HEK293T (cell line): ENCODE data around the gene EFHC1.
"Not testable (repeated sequence)": the region's sequence is repeated elsewhere in the genome, so short reads cannot be mapped to it uniquely, and the experiment has no call there.

ENCODE experiments used
- CTCF ChIA-PET: fragments of 350-600 bp; formaldehyde crosslinking; extraction: SDS; loops from one replicate; lab custom pipeline; 2021; ENCODE audit warnings: antibody characterized with exemption, inconsistent platforms; lab: Yijun Ruan, JAX
- POLR2A ChIA-PET: fragments of 350-600 bp; formaldehyde crosslinking; extraction: SDS; loops from one replicate; lab custom pipeline; 2020; ENCODE audit warnings: antibody characterized with exemption, inconsistent platforms; lab: Yijun Ruan, JAX
- DNase-seq: peaks from one replicate; pipeline ENCODE4 v3.0.0; 2012; ENCODE audit warnings: mixed read lengths; ENCODE audit errors: extremely low spot score
- ARNT ChIP-seq: fragments of 450-650 bp; IDR thresholded peaks from 2 replicates; pipeline ENCODE4 v1.6.1; 2017; ENCODE audit warnings: mild to moderate bottlenecking
- BHLHE40 ChIP-seq: fragments of 450-650 bp; IDR thresholded peaks from 2 replicates; pipeline ENCODE4 v1.6.1; 2016; ENCODE audit warnings: mild to moderate bottlenecking, moderate library complexity, borderline replicate concordance
- CTBP1 ChIP-seq: fragments of 450-650 bp; IDR thresholded peaks from 2 replicates; pipeline ENCODE4 v1.6.1; 2016; ENCODE audit warnings: borderline replicate concordance
- ELF4 ChIP-seq: fragments of 450-650 bp; IDR thresholded peaks from 2 replicates; pipeline ENCODE4 v1.6.1; 2017; ENCODE audit warnings: antibody characterized with exemption
- FOXA1 ChIP-seq: fragments of 450-650 bp; IDR thresholded peaks from 2 replicates; pipeline ENCODE4 v1.6.1; 2016; ENCODE audit warnings: mild to moderate bottlenecking
- FOXK2 ChIP-seq: fragments of 450-650 bp; IDR thresholded peaks from 2 replicates; pipeline ENCODE4 v1.6.1; 2016; ENCODE audit warnings: mild to moderate bottlenecking
- FOXM1 ChIP-seq: fragments of 450-650 bp; IDR thresholded peaks from 2 replicates; pipeline ENCODE4 v1.6.1; 2017; ENCODE audit warnings: mild to moderate bottlenecking, borderline replicate concordance
- HDGF ChIP-seq: fragments of 450-650 bp; IDR thresholded peaks from 2 replicates; pipeline ENCODE4 v1.6.1; 2017; ENCODE audit warnings: antibody characterized with exemption, borderline replicate concordance
- L3MBTL2 ChIP-seq: fragments of 450-650 bp; conservative IDR thresholded peaks from 2 replicates; pipeline ENCODE4 v1.6.1; 2016; ENCODE audit warnings: mild to moderate bottlenecking
- LEF1 ChIP-seq: fragments of 450-650 bp; IDR thresholded peaks from 2 replicates; pipeline ENCODE4 v1.6.1; 2017; ENCODE audit warnings: mild to moderate bottlenecking, borderline replicate concordance
- NFRKB ChIP-seq: fragments of 450-650 bp; IDR thresholded peaks from 2 replicates; pipeline ENCODE4 v1.6.1; 2016; ENCODE audit warnings: mild to moderate bottlenecking, moderate library complexity
- PKNOX1 ChIP-seq: fragments of 450-650 bp; IDR thresholded peaks from 2 replicates; pipeline ENCODE4 v1.6.1; 2016
- SP1 ChIP-seq: fragments of 450-650 bp; IDR thresholded peaks from 2 replicates; pipeline ENCODE4 v1.6.1; 2017
- SUZ12 ChIP-seq: fragments of 450-650 bp; IDR thresholded peaks from 2 replicates; pipeline ENCODE4 v1.6.1; 2016; ENCODE audit warnings: mild to moderate bottlenecking
- TARDBP ChIP-seq: fragments of 450-650 bp; IDR thresholded peaks from 2 replicates; pipeline ENCODE4 v1.6.1; 2016
- ZNF384 ChIP-seq: fragments of 450-650 bp; IDR thresholded peaks from 2 replicates; pipeline ENCODE4 v1.6.1; 2016

EFHC1 gene

DNA sequence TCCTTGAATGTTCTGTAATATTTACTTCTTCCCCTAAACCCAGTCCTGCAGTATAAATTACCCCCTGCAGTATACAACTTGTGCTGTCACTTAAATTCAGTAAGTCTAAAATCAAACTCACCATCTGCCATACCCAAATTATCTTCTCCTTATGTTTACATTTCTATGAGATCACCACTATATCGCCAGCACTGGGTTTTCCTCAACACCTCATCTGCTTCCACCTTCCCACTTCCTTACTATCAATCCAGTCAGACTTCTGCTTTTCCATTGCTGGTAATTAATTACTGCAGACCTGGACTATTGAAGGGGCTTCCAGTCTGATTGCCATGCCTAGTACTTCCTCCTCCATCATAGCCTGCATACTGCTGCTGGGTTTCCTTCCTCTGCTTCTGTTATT lies 15.2 kb downstream of the EFHC1 start:
- CTCF ChIA-PET = no interaction called here
- POLR2A ChIA-PET = no interaction called here
- TF ChIP-seq FOXK2 (no peak), HDGF (no peak), SP1 (no peak), ZNF384 (no peak), L3MBTL2 (no peak), FOXM1 (no peak), NFRKB (no peak), BHLHE40 (no peak), PKNOX1 (no peak), SUZ12 (no peak), ELF4 (no peak), LEF1 (no peak), CTBP1 (no peak), FOXA1 (no peak)
- no peak for DNase-seq

DNA sequence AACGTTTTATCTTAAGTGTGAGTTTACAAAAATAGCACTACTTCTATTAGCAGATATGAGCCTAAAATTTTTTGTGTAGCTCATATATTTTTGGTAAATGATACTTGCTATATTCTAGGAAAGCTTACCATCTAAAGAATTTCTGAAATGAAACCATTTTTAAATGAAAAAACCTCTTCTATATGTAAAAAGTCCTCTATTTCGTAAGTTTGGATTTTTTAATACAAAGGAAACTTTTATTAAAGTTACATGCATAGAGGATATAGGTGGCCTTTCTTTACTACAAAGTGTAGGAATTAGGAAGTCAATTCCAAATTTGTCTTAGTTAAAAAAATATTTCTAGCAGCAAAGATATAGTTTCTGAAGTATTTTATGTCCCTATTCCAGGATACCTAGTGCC lies 18.8 kb downstream of the EFHC1 start:
- DNase-seq = no peak
- ChIA-PET POLR2A (no interaction called here), CTCF (interaction anchor here (0.7 kb wide), 1 partner anchor 149 kb away, joined by 3 read pairs; no protein-coding TSS in a partner anchor)
- TF ChIP-seq CTBP1 (no peak), HDGF (no peak), NFRKB (no peak), ZNF384 (no peak), ARNT (no peak), SP1 (no peak), SUZ12 (no peak), ELF4 (no peak), L3MBTL2 (no peak), FOXK2 (no peak), FOXM1 (no peak), BHLHE40 (no peak), PKNOX1 (no peak), FOXA1 (no peak), TARDBP (no peak), LEF1 (no peak)

DNA sequence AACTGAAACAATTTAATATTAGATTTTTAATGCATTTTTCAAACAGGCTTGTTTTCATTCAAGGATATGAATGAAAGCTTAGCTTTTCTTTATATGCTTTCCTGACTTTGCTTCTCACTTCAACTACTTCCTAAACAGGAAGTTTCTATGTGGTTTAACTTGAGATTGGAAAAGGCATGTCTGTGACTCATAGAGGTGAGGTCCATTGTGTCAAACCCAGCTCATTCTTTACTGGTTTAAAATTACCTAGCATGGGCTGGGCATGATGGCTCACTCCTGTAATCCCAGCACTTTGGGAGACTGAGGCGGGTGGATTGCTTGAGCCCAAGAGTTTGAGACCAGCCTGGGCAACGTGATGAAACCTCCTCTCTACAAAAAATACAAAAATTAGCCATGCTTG lies 34.4 kb downstream of the EFHC1 start:
- CTCF ChIA-PET = no interaction called here
- no peak for TF ChIP-seq L3MBTL2
- TF ChIP-seq ZNF384 = no peak
- no peak for TF ChIP-seq HDGF
- no peak for TF ChIP-seq NFRKB
- TF ChIP-seq FOXM1 = no peak
- TF ChIP-seq LEF1 = no peak
- TF ChIP-seq FOXA1 = no peak
- no peak for TF ChIP-seq SUZ12
- TF ChIP-seq FOXK2 = no peak
- no peak for TF ChIP-seq TARDBP
- TF ChIP-seq PKNOX1 = no peak
- no peak for TF ChIP-seq SP1
- no peak for TF ChIP-seq ARNT
- no peak for TF ChIP-seq CTBP1
- TF ChIP-seq ELF4 = no peak
- TF ChIP-seq BHLHE40 = no peak
- POLR2A ChIA-PET = no interaction called here
- no peak for DNase-seq

- CTCF ChIA-PET = no interaction called here
- no peak for TF ChIP-seq ARNT
- TF ChIP-seq CTBP1 = no peak
- no peak for TF ChIP-seq LEF1
- no peak for TF ChIP-seq L3MBTL2
- no peak for TF ChIP-seq BHLHE40
- TF ChIP-seq SP1 = no peak
- DNase-seq = no peak
- POLR2A ChIA-PET = no interaction called here
These were observed 37.0 kb downstream of the EFHC1 start for GRCh38 chr6:52457096-52457495.

GRCh38 chr6:52461194-52461593 lies 41.1 kb downstream of the EFHC1 start:
- POLR2A ChIA-PET = not testable (repeated sequence)

GRCh38 chr6:52474173-52474572 lies 54.0 kb downstream of the EFHC1 start:
- TF ChIP-seq HDGF (no peak), SP1 (no peak), ZNF384 (no peak), LEF1 (no peak), FOXA1 (no peak), FOXK2 (no peak), L3MBTL2 (no peak), ARNT (no peak), TARDBP (no peak), FOXM1 (no peak), CTBP1 (no peak), NFRKB (no peak), ELF4 (no peak), SUZ12 (no peak), BHLHE40 (no peak), PKNOX1 (no peak)
- CTCF ChIA-PET = no interaction called here
- POLR2A ChIA-PET = no interaction called here
- no peak for DNase-seq

More at GRCh38 chr6:52461194-52461593, 41.1 kb downstream of the EFHC1 start:
- DNase-seq, CTCF ChIA-PET: not testable (repeated sequence)
